GM06990 (cell line): ENCODE measurements around the gene ATE1.

ENCODE experiments used
- DNase-seq: peaks from one replicate; pipeline ENCODE4 v3.0.0-alpha.2; 2011; ENCODE audit not compliant: insufficient read length; ENCODE audit errors: extremely low read depth
- H3K27me3 ChIP-seq: replicated peaks from 2 replicates; pipeline ENCODE4 v1.6.0; 2011; ENCODE audit warnings: low read length; ENCODE audit not compliant: control insufficient read depth, insufficient read depth
- H3K36me3 ChIP-seq: 2 replicates; pipeline ENCODE4 v1.5.1; 2011; ENCODE audit warnings: low read length; ENCODE audit not compliant: control insufficient read depth, insufficient read depth
- H3K4me3 ChIP-seq: replicated peaks from 2 replicates; pipeline ENCODE4 v1.5.1; 2011; ENCODE audit warnings: low read depth, mild to moderate bottlenecking, control low read depth, low read length
- TF ChIP-seq, protein P1 (sequence below): IDR thresholded peaks from 2 replicates; pipeline ENCODE4 v1.5.1; 2011; ENCODE audit warnings: low read length, control low read depth, mild to moderate bottlenecking, inconsistent platforms; ENCODE audit not compliant: insufficient read depth, poor library complexity, severe bottlenecking

ATE1 gene

DNA sequence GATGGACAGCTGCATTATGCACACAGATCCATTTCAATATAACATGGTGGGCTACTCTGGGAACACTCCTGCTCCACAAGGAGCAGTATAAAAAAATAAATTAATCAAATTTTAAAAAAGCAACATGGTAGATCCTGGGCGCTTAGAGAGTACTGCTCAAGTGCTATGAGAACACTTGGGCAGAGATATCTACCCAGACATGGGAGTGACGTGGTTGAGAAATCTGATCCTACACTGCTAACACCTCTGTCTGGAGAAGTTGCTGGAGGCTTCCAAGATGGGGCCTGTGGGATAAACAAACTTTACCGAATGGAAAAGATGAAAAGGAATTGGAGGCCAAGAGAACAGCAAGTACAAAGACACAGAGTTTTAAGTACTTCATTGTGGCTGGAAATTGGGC, 38.2 kb upstream of the ATE1 start:
- H3K4me3 ChIP-seq, result no peak overlapping the region
- TF ChIP-seq, protein P1, sequence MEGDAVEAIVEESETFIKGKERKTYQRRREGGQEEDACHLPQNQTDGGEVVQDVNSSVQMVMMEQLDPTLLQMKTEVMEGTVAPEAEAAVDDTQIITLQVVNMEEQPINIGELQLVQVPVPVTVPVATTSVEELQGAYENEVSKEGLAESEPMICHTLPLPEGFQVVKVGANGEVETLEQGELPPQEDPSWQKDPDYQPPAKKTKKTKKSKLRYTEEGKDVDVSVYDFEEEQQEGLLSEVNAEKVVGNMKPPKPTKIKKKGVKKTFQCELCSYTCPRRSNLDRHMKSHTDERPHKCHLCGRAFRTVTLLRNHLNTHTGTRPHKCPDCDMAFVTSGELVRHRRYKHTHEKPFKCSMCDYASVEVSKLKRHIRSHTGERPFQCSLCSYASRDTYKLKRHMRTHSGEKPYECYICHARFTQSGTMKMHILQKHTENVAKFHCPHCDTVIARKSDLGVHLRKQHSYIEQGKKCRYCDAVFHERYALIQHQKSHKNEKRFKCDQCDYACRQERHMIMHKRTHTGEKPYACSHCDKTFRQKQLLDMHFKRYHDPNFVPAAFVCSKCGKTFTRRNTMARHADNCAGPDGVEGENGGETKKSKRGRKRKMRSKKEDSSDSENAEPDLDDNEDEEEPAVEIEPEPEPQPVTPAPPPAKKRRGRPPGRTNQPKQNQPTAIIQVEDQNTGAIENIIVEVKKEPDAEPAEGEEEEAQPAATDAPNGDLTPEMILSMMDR, result no peak

DNA sequence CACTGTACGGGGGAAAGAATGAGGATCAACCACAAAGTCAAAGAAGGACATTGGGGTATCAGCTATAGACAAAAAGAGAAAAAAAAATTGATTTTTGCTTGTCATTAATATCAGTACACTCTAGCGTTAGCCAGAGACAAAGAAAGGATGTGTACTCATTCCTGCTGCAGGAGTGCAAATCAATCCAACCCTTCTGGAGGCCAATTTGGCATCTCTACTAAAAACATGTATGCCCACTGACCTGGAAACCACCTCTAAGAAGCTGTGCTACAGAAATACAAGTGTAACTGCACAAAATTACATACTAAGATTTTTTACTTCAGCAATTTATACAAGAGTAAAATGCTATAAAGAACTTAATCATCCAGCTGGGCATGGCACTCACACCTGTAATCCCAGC, 33.6 kb upstream of the ATE1 start:
- H3K4me3 ChIP-seq, result no peak overlapping the region
- TF ChIP-seq, protein P1, result no peak
- peaks cover 3% of the 10 kb centered on the region for H3K36me3 ChIP-seq
- H3K27me3 ChIP-seq, result no peaks in the 10 kb centered on the region
- DNase-seq, result no peak

More for the DNA sequence above, 38.2 kb upstream of the ATE1 start:
- peaks cover 4% of the 10 kb centered on the region for H3K36me3 ChIP-seq
- DNase-seq, result no peak
- no peaks in the 10 kb centered on the region for H3K27me3 ChIP-seq

DNA sequence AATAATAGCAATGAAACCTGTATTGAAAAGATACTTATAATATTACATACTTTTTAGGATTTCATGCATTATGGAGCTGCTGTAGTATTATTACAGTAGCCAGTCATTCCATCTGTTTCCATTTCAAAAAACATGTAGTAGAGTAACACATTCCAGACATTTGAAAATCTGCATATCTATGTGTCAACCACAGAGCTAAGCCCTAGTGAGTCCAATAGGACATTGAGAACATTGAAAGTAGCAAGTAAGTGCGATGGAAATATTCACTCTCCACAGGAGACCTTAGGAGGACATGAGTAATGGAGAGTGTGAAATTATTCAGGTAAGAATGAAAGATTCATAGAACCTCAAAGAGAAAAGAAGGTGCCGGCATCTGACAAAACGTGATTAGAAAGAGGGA, 31.8 kb upstream of the ATE1 start:
- TF ChIP-seq, protein P1, result no peak
- no peaks in the 10 kb centered on the region for H3K27me3 ChIP-seq
- peaks cover 4% of the 10 kb centered on the region for H3K36me3 ChIP-seq
- DNase-seq, result no peak
- no peak overlapping the region for H3K4me3 ChIP-seq

DNA sequence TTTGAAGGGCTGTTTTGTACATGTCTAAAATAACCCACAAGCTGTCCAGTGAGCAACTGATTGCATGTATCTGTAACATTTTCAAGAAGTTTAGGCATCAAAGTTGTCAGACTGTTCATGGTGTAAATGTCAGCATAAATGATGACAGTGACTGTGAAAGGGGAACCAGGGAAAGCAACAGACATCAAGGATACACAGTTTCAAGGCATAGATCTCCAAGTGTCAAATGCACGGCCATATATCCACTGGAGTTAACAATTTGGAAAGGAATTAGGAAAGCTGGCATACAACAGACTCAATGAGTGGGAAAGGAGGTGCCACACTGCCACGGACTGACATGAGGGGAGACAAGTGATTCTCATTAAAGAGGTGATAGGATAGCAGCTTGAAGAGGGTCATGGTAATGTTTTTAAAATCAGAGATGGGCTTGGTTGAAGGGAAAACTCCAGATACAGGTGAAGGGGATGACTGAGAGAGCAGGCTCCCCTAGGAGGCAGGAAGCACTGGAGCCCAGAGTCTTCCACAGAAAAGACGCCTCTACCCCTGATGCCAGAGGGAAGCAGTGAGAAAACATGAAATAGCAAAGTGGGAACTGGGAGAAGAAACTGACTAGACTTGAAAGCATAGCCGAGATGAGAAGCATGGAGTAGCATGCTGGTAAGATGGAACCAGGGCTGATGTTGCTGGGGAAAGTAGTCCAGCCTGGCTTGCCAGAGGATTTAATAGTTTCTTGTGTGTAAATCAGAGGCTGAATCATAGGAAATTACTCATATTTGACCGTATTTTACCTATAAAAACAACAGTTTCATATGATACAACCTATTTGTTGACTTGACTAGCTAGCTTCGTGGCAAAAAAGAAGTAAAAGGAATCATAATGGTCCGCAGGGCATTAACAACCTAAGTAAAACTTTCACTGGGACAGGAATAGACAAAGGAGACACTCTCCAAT, 28.6 kb upstream of the ATE1 start:
- no peak overlapping the region for H3K4me3 ChIP-seq
- DNase-seq, result no peak
- TF ChIP-seq, protein P1, result no peak
- peaks cover 4% of the 10 kb centered on the region for H3K36me3 ChIP-seq
- no peaks in the 10 kb centered on the region for H3K27me3 ChIP-seq

DNA sequence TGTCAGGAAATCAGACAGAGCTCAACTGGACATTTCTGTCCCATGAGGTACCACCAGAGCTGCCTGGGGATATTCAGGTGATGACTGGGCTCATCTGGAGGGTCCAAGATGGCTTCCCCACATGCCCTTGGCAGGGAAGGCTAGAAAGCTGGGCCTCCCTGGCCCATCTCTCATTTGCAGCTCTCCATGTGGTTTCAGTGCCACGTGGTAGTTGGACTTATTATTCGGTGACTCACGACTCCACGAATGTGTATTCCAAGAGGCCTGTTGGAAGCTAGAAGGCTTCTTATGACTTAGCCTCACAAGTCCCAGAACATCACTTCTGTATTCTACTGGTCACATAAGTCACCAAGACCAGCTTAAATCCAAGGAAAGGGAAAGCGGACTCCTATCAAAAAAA, 24.4 kb upstream of the ATE1 start:
- H3K27me3 ChIP-seq, result no peaks in the 10 kb centered on the region
- no peak overlapping the region for H3K4me3 ChIP-seq
- TF ChIP-seq, protein P1, result no peak
- peaks cover 2% of the 10 kb centered on the region for H3K36me3 ChIP-seq
- no peak for DNase-seq
